BE2C (cell line): ENCODE results near the gene SLC23A3.

Experiments used
- DNase-seq: peaks from one replicate; pipeline ENCODE4 v3.0.0-alpha.2; 2020
- H3K27me3 ChIP-seq: fragments of 250-450 bp; sonication (Bioruptor Pico); 2 replicates; pipeline ENCODE4 v1.5.1; 2020; ENCODE audit warnings: mild to moderate bottlenecking
- H3K36me3 ChIP-seq: fragments of 250-450 bp; sonication (Bioruptor Pico); 2 replicates; pipeline ENCODE4 v1.5.1; 2020; ENCODE audit warnings: mild to moderate bottlenecking
- H3K4me1 ChIP-seq: fragments of 250-450 bp; sonication (Bioruptor Pico); 2 replicates; pipeline ENCODE4 v1.5.1; 2020
- H3K4me3 ChIP-seq: 2 replicates; pipeline ENCODE4 v1.5.1; 2011; ENCODE audit warnings: low read depth, low read length
- H3K9me3 ChIP-seq: fragments of 250-450 bp; sonication (Bioruptor Pico); 2 replicates; pipeline ENCODE4 v1.5.1; 2020
- CTCF ChIP-seq: IDR thresholded peaks from 2 replicates; pipeline ENCODE4 v1.5.1; 2012; ENCODE audit warnings: mild to moderate bottlenecking, low read depth, low read length

Gene SLC23A3

GRCh38 chr2:219176818-219177551 is 7.2 kb upstream of the SLC23A3 start, which contains the start of gene CNPPD1:
Gene CNPPD1, minus strand, starts transcription at chr2:219176925. Its CDS starts 97 bp downstream, at chr2:219176828.
- no peak for TF ChIP-seq CTCF
- Histone ChIP-seq H3K27me3 (no peaks in the 10 kb centered on the region), H3K4me1 (no peaks in the 10 kb centered on the region), H3K4me3 (peak within 1 kb of the TSS; percentile 61), H3K9me3 (no peaks in the 10 kb centered on the region), H3K36me3 (peaks cover 18% of the 10 kb centered on the region)
- peak; percentile 89 for DNase-seq

GRCh38 chr2:219175928-219176817 is 6.3 kb upstream of the SLC23A3 start:
- peaks cover 12% of the 10 kb centered on the region for H3K36me3 ChIP-seq
- H3K27me3 ChIP-seq, result no peaks in the 10 kb centered on the region
- peak overlapping the region; percentile 61 for H3K4me3 ChIP-seq
- peak; percentile 58 for DNase-seq
- TF ChIP-seq CTCF, result no peak
- no peaks in the 10 kb centered on the region for H3K9me3 ChIP-seq
- no peaks in the 10 kb centered on the region for H3K4me1 ChIP-seq

- Histone ChIP-seq H3K4me1 (no peaks in the 10 kb centered on the region), H3K4me3 (0 out of 2 replicates have a peak overlapping the region, but pooled peaks have one; percentile 61), H3K36me3 (peaks cover 12% of the 10 kb centered on the region), H3K27me3 (no peaks in the 10 kb centered on the region), H3K9me3 (no peaks in the 10 kb centered on the region)
- TF ChIP-seq CTCF, result no peak
- no peak for DNase-seq
Observed at GRCh38 chr2:219175486-219175885, 5.7 kb upstream of the SLC23A3 start.

GRCh38 chr2:219174801-219175200 is 5.0 kb upstream of the SLC23A3 start:
- H3K36me3 ChIP-seq, result peaks cover 7% of the 10 kb centered on the region
- H3K4me3 ChIP-seq, result no peak overlapping the region
- no peak for DNase-seq
- no peaks in the 10 kb centered on the region for H3K4me1 ChIP-seq
- no peaks in the 10 kb centered on the region for H3K27me3 ChIP-seq
- no peaks in the 10 kb centered on the region for H3K9me3 ChIP-seq
- TF ChIP-seq CTCF, result no peak

- TF ChIP-seq CTCF, result no peak
- no peak for DNase-seq
- no peaks in the 10 kb centered on the region for H3K4me1 ChIP-seq
- peaks cover 7% of the 10 kb centered on the region for H3K36me3 ChIP-seq
- H3K27me3 ChIP-seq, result no peaks in the 10 kb centered on the region
- H3K9me3 ChIP-seq, result no peaks in the 10 kb centered on the region
- H3K4me3 ChIP-seq, result no peak overlapping the region
Observed at GRCh38 chr2:219174146-219174545, 4.3 kb upstream of the SLC23A3 start.
